SU-DHL-6 (cell line): ENCODE measurements around the gene ANKEF1.

Experiments
- H2AFZ ChIP-seq: fragments of 200-600 bp; sonication (generic); 2 replicates; pipeline ENCODE4 v1.6.1; 2014; ENCODE audit warnings: low read depth, mild to moderate bottlenecking, moderate library complexity, mixed read lengths, antibody characterized with exemption, low read length; ENCODE audit not compliant: severe bottlenecking
- H3F3A ChIP-seq: fragments of 200-600 bp; shearing (Covaris generic); 2 replicates; pipeline ENCODE4 v1.6.0; 2016; ENCODE audit warnings: antibody characterized with exemption, mild to moderate bottlenecking; ENCODE audit not compliant: insufficient read depth
- H3K27ac ChIP-seq: fragments of 200-600 bp; sonication (generic); 2 replicates; pipeline ENCODE4 v1.5.1; 2016; ENCODE audit warnings: low read depth, mild to moderate bottlenecking, low read length, moderate library complexity, mixed read lengths
- H3K27me3 ChIP-seq: fragments of 200-600 bp; sonication (generic), shearing (Covaris generic); 2 replicates; pipeline ENCODE4 v1.6.0; 2014; ENCODE audit warnings: mild to moderate bottlenecking, low read length
- H3K36me3 ChIP-seq: fragments of 200-600 bp; sonication (generic); 2 replicates; pipeline ENCODE4 v1.6.1; 2014; ENCODE audit warnings: mild to moderate bottlenecking, low read length, mixed read lengths
- H3K4me2 ChIP-seq: fragments of 300-600, 200-600 bp; shearing (Covaris generic), sonication (generic); 2 replicates; pipeline ENCODE4 v1.6.0; 2014; ENCODE audit warnings: low read length, low read depth, mild to moderate bottlenecking; ENCODE audit not compliant: poor library complexity, severe bottlenecking
- H3K4me3 ChIP-seq: fragments of 200-600 bp; sonication (generic); 2 replicates; pipeline ENCODE4 v1.5.1; 2014; ENCODE audit warnings: antibody characterized with exemption, low read length, mild to moderate bottlenecking, mixed read lengths; ENCODE audit not compliant: insufficient read depth, poor library complexity, severe bottlenecking
- H3K79me2 ChIP-seq: fragments of 200-600 bp; sonication (generic); 2 replicates; pipeline ENCODE4 v1.6.1; 2014; ENCODE audit warnings: mild to moderate bottlenecking, low read length, moderate library complexity; ENCODE audit not compliant: insufficient read depth
- H3K9ac ChIP-seq: fragments of 200-600 bp; sonication (generic); 2 replicates; pipeline ENCODE4 v1.7.0; 2014; ENCODE audit warnings: mild to moderate bottlenecking, low read length
- H3K9me2 ChIP-seq: fragments of 200-600 bp; sonication (generic); replicated peaks from 2 replicates; pipeline ENCODE4 v1.6.1; 2014; ENCODE audit warnings: low read length; ENCODE audit not compliant: insufficient read depth
- H3K9me3 ChIP-seq: fragments of 200-600 bp; sonication (generic); 2 replicates; pipeline ENCODE4 v1.6.1; 2014; ENCODE audit warnings: low read length, mixed read lengths; ENCODE audit not compliant: insufficient read depth
- H4K20me1 ChIP-seq: fragments of 200-600 bp; sonication (generic); 2 replicates; pipeline ENCODE4 v1.6.1; 2014; ENCODE audit warnings: low read depth, mild to moderate bottlenecking, antibody characterized with exemption, low read length, moderate library complexity, mixed read lengths
- EZH2phosphoT487 ChIP-seq: fragments of 200-600 bp; sonication (generic), shearing (Covaris generic); conservative IDR thresholded peaks from 2 replicates; pipeline ENCODE4 v1.6.1; 2018; ENCODE audit warnings: mild to moderate bottlenecking, antibody characterized with exemption, low read length, moderate library complexity, mixed read lengths
- TF ChIP-seq, protein P1 (sequence below): fragments of 200-600 bp; sonication (generic); IDR thresholded peaks from one replicate; pipeline ENCODE4 v1.5.1; 2017; ENCODE audit warnings: antibody characterized with exemption, mild to moderate bottlenecking, low read length, moderate library complexity; ENCODE audit not compliant: insufficient read depth, poor library complexity, severe bottlenecking

ANKEF1 gene

DNA sequence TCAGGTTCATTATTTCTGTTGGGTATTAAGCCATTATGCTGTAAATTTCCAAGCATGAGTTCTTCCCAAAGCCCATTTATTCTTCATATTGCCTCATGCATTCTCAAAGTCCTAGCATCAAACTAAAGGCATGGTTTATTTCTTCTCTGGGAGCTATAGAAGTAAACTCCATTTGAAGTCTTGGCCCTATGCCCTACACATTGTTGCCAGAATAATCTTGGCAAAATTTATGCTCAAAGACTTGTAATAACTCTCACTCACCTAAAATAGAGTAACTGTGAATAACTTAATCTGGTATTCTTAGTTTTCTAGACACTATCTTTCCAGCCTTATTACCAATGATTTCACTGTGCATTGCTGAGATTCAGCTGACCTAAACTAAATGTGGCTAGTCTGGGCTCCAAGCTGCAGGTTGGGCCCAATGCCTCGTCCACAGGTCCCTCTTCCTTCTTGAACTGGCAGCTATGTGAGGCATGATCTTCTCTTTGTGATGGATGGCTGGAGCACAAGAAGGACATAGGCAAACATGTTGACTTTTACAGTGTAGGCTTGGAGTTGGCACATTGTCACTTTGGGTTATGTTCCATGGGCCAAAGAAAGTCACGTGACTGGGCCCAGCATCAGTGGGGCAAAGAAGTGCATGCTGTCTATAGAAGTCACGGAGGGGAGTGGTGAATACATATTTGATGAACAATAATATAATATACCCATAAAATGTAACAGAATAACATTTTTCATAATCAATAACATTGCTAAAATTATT, 39.1 kb upstream of the ANKEF1 start:
- Histone ChIP-seq H3K27ac (no peak overlapping the region), H3K79me2 (no peaks in the 10 kb centered on the region)

GRCh38 chr20:9996944-9997343, 37.8 kb upstream of the ANKEF1 start:
- Histone ChIP-seq H3K9me3 (no peaks in the 10 kb centered on the region), H3K27ac (no peak overlapping the region), H3K9me2 (no peaks in the 10 kb centered on the region), H3K79me2 (no peaks in the 10 kb centered on the region), H3K4me2 (no peak overlapping the region), H3K36me3 (no peaks in the 10 kb centered on the region), H3K9ac (no peak overlapping the region), H3F3A (no peaks in the 10 kb centered on the region), H3K4me3 (no peak overlapping the region), H4K20me1 (no peaks in the 10 kb centered on the region), H2AFZ (no peak overlapping the region), H3K27me3 (no peaks in the 10 kb centered on the region)
- TF ChIP-seq, protein P1, sequence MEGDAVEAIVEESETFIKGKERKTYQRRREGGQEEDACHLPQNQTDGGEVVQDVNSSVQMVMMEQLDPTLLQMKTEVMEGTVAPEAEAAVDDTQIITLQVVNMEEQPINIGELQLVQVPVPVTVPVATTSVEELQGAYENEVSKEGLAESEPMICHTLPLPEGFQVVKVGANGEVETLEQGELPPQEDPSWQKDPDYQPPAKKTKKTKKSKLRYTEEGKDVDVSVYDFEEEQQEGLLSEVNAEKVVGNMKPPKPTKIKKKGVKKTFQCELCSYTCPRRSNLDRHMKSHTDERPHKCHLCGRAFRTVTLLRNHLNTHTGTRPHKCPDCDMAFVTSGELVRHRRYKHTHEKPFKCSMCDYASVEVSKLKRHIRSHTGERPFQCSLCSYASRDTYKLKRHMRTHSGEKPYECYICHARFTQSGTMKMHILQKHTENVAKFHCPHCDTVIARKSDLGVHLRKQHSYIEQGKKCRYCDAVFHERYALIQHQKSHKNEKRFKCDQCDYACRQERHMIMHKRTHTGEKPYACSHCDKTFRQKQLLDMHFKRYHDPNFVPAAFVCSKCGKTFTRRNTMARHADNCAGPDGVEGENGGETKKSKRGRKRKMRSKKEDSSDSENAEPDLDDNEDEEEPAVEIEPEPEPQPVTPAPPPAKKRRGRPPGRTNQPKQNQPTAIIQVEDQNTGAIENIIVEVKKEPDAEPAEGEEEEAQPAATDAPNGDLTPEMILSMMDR: no peak

More for the DNA sequence above, 39.1 kb upstream of the ANKEF1 start:
- no peak overlapping the region for H2AFZ ChIP-seq
- no peaks in the 10 kb centered on the region for H3K27me3 ChIP-seq
- H3F3A ChIP-seq: no peaks in the 10 kb centered on the region
- H3K9me2 ChIP-seq: no peaks in the 10 kb centered on the region
- no peaks in the 10 kb centered on the region for H4K20me1 ChIP-seq
- H3K9ac ChIP-seq: no peak overlapping the region
- H3K9me3 ChIP-seq: no peaks in the 10 kb centered on the region
- H3K36me3 ChIP-seq: no peaks in the 10 kb centered on the region
- TF ChIP-seq, protein P1: no peak
- no peak for TF ChIP-seq EZH2phosphoT487
- H3K4me2 ChIP-seq: no peak overlapping the region
- no peak overlapping the region for H3K4me3 ChIP-seq

DNA sequence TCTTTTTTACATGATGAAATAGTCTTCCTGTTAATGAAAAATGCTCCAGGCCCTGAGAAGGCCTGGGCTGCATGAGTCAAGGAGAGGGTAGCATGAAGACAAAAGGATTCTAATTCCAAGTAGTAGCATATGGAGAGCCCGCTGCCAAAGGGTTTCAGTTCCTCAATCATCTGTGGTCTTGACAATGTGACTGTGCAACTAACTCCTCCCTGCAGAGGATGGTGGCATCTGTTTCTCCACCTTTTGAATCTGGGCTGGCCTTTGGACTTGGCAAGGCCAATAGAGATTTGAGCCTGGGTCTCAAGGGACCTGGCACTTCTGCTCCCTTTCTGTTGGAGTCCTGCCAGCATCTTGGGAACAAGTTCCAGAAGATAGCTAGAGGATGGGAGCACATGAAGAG, 35.1 kb upstream of the ANKEF1 start:
- no peak overlapping the region for H3K4me3 ChIP-seq

More for the DNA sequence above, 35.1 kb upstream of the ANKEF1 start:
- H3K9me2 ChIP-seq: no peaks in the 10 kb centered on the region
- H3K9ac ChIP-seq: no peak overlapping the region
- H3K36me3 ChIP-seq: no peaks in the 10 kb centered on the region
- H3K4me2 ChIP-seq: no peak overlapping the region
- no peaks in the 10 kb centered on the region for H3K27me3 ChIP-seq
- no peaks in the 10 kb centered on the region for H4K20me1 ChIP-seq
- no peak overlapping the region for H3K27ac ChIP-seq
- no peaks in the 10 kb centered on the region for H3K9me3 ChIP-seq
- no peak for TF ChIP-seq EZH2phosphoT487
- TF ChIP-seq, protein P1: no peak
- no peaks in the 10 kb centered on the region for H3F3A ChIP-seq
- no peaks in the 10 kb centered on the region for H3K79me2 ChIP-seq
- H2AFZ ChIP-seq: no peak overlapping the region
